ENCODE data around the gene NGEF.

DNA sequence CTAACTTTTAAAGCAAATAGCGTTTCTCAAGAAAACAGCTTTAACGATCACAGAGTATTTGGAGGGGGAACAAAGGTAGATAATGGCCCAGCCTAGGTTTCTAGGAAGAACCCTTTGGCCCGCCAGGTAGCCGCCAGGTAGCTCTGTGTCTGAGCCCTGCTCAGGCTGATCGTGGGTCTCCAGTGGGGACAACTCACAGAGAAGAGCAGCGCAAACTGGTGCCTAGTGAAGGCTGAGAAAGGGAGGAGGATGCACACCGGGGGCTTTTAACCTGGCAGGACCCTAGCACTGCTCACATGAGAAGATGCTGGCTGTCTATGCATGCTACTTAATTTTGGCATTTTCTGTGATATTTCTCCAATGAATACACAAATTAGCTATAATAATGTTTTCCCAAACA, 5.8 kb downstream of the NGEF start:
- TF ChIP-seq, protein P1, sequence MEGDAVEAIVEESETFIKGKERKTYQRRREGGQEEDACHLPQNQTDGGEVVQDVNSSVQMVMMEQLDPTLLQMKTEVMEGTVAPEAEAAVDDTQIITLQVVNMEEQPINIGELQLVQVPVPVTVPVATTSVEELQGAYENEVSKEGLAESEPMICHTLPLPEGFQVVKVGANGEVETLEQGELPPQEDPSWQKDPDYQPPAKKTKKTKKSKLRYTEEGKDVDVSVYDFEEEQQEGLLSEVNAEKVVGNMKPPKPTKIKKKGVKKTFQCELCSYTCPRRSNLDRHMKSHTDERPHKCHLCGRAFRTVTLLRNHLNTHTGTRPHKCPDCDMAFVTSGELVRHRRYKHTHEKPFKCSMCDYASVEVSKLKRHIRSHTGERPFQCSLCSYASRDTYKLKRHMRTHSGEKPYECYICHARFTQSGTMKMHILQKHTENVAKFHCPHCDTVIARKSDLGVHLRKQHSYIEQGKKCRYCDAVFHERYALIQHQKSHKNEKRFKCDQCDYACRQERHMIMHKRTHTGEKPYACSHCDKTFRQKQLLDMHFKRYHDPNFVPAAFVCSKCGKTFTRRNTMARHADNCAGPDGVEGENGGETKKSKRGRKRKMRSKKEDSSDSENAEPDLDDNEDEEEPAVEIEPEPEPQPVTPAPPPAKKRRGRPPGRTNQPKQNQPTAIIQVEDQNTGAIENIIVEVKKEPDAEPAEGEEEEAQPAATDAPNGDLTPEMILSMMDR (IDR thresholded peaks at IDR 0.05): no peak
- no peak for TF ChIP-seq POLR2A (IDR thresholded peaks at IDR 0.05)

Measured in uterus (tissue), 2 donors.